ENCODE results near the gene MKRN3.

Gene MKRN3

DNA sequence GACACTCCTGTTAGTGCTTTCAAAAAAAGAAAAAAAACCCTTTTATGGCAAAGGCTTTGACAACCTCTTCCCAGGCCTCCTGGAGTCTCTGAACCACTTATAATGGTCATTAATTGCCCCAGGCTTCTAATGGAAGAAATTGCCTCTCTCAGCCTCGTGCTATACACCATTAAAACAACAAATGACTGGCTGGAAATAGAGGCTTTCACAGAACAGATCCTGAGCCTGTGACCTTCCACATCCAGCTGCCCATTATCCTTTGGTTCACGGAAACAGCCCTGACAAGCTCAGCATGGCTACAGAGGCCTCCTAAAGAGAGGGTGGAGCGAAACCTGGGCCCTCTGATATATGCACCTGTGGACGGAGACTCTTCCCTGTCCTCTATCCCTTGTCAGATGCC is 26.8 kb upstream of the MKRN3 start:
- TF ChIP-seq, protein P1, sequence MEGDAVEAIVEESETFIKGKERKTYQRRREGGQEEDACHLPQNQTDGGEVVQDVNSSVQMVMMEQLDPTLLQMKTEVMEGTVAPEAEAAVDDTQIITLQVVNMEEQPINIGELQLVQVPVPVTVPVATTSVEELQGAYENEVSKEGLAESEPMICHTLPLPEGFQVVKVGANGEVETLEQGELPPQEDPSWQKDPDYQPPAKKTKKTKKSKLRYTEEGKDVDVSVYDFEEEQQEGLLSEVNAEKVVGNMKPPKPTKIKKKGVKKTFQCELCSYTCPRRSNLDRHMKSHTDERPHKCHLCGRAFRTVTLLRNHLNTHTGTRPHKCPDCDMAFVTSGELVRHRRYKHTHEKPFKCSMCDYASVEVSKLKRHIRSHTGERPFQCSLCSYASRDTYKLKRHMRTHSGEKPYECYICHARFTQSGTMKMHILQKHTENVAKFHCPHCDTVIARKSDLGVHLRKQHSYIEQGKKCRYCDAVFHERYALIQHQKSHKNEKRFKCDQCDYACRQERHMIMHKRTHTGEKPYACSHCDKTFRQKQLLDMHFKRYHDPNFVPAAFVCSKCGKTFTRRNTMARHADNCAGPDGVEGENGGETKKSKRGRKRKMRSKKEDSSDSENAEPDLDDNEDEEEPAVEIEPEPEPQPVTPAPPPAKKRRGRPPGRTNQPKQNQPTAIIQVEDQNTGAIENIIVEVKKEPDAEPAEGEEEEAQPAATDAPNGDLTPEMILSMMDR (conservative IDR thresholded peaks at IDR 0.05), result no peak
- no peak overlapping the region for H3K27ac ChIP-seq

DNA sequence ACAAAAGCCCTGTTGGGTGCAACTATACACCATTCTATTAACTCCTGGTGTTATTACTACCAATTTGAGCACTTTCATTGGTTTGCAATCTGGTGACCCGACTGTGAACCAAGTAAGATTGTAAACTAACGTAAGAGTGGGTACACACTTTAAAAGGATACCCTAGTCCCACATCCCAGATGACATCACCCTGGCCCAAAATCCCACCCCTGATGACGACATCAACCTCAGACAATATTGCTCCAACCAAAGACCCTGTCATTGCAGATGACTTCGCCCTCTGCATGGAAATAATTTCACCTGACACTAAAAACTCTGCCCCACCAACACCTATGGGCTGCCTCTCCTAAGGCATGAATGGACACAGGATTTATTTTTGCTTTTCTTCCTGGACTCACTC is 25.6 kb upstream of the MKRN3 start:
- H3K27ac ChIP-seq, result no peak overlapping the region
- TF ChIP-seq, protein P1 (conservative IDR thresholded peaks at IDR 0.05), result no peak

DNA sequence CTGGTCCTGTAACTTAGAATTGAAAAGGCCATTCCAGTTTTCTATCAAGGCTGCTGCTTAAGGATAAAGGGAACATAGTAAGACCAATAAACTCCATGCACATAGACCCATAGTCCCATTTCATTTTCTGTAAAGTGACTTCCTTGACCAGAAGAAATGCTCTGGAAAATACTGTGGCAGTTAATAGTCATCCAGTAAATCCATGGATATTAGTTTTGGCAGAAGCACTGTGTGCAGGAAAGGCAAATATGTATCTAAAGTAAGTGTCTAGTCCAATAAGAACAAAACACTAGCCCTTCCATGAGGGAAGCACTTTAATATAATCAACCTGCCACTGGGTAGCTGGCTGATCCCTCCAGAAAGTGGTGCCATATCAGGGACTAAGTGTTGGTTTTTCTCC is 19.3 kb upstream of the MKRN3 start:
- TF ChIP-seq, protein P1 (conservative IDR thresholded peaks at IDR 0.05), result no peak

GRCh38 chr15:23548071-23548470 is 17.4 kb upstream of the MKRN3 start:
- peak overlapping the region; percentile 74; the same call in 1 of the 2 replicates for H3K27ac ChIP-seq
- TF ChIP-seq, protein P1 (conservative IDR thresholded peaks at IDR 0.05), result no peak

More for the DNA sequence above, 19.3 kb upstream of the MKRN3 start:
- H3K27ac ChIP-seq, result peak overlapping the region; percentile 74

GRCh38 chr15:23561914-23562313 is 3.6 kb upstream of the MKRN3 start:
- H3K27ac ChIP-seq, result no peak overlapping the region
- TF ChIP-seq, protein P1 (conservative IDR thresholded peaks at IDR 0.05), result no peak

DNA sequence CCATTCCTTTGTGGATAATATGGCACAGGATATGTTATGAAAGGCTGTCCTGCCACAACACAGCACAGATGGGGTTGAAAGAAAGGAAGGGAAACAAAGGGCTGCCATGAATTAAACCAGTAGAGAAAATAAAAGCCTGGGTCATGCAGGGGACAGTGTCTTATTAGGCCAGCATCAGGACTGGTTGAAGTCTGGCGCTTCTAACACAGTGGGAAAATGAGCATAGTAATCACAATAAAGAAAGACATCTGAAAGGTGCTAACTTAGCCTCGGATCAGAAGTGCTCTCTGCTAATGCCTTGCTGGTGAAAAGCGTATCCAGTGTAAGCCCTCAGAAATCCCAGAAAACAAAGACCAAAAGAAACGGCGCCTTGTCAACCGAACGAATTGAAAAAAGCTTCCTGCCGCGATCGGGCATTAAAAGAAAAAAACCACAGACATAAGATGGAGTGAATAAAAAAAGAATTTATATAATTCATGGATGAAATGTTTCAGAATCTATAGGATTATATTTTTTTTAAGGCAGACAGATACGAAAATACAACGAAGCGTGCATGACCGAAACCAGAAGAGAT is 566 bp upstream of the MKRN3 start:
- TF ChIP-seq, protein P1 (conservative IDR thresholded peaks at IDR 0.05), result no peak
- H3K27ac ChIP-seq, result no peak overlapping the region

DNA sequence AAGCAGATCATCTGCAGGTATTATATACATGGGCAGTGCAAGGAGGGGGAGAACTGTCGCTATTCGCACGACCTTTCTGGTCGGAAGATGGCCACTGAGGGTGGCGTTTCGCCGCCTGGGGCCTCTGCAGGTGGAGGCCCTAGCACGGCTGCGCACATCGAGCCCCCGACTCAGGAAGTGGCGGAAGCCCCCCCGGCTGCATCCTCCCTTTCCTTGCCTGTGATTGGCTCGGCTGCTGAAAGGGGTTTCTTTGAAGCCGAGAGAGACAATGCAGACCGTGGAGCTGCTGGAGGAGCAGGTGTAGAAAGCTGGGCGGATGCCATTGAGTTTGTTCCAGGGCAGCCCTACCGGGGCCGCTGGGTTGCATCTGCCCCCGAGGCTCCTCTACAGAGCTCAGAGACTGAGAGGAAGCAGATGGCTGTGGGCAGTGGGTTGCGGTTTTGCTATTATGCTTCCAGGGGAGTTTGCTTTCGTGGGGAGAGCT is 639 bp downstream of the MKRN3 start:
- TF ChIP-seq, protein P1 (conservative IDR thresholded peaks at IDR 0.05), result no peak
- H3K27ac ChIP-seq, result no peak overlapping the region

All from VCaP (cell line).